Activated CD8-positive, alpha-beta memory T cell treated with anti-CD3 and anti-CD28 coated beads, Interleukin-2, amount 10 ng/mL, durations not matched to agents 7 days and 5 days (primary cell): ENCODE results near the gene AIRE. TPM values are rescaled to one million over a fixed set of nuclear protein-coding genes. Genes with fewer than 3 reads are reported as not detected.
"Not testable (repeated sequence)": the region's sequence is repeated elsewhere in the genome, so short reads cannot be mapped to it uniquely, and the experiment has no call there.

Experiments used
- ATAC-seq: fragments of 150-1000 bp; cut with Tn5 transposase; one replicate; pipeline ENCODE4 v1.10.0; 2021; ENCODE audit warnings: moderate library complexity
- CTCF ChIA-PET: fragments of 350-600 bp; sonication (Branson Sonifier 250); formaldehyde crosslinking; loops from one replicate; lab custom pipeline; 2021; ENCODE audit warnings: antibody characterized with exemption; lab: Charles Lee
- DNase-seq: peaks from one replicate; pipeline ENCODE4 v3.0.0-alpha.2; 2020
- H3K27ac Mint-ChIP-seq: one replicate; pipeline ENCODE4 v1.8.0; 2021; ENCODE audit warnings: mild to moderate bottlenecking, mixed read lengths
- H3K27me3 Mint-ChIP-seq: one replicate; pipeline ENCODE4 v1.8.0; 2021; ENCODE audit warnings: mixed read lengths
- H3K36me3 Mint-ChIP-seq: one replicate; pipeline ENCODE4 v1.8.0; 2021; ENCODE audit warnings: mild to moderate bottlenecking, mixed read lengths
- H3K4me1 Mint-ChIP-seq: one replicate; pipeline ENCODE4 v1.8.0; 2021; ENCODE audit warnings: mixed read lengths
- H3K4me3 Mint-ChIP-seq: one replicate; pipeline ENCODE4 v1.8.0; 2021; ENCODE audit warnings: mild to moderate bottlenecking, moderate library complexity, mixed read lengths
- H3K9me3 Mint-ChIP-seq: one replicate; pipeline ENCODE4 v1.8.0; 2022; ENCODE audit warnings: low read depth, mixed read lengths
- total RNA-seq, 2 experiments: library from RNA; stranded (reverse); gene quantifications; one replicate each; pipeline ENCODE4 v1.2.3, GENCODE V29; 2021

AIRE gene
- total RNA-seq, 2 experiments from 2014 or later: 0.06 to 0.33 TPM

DNA sequence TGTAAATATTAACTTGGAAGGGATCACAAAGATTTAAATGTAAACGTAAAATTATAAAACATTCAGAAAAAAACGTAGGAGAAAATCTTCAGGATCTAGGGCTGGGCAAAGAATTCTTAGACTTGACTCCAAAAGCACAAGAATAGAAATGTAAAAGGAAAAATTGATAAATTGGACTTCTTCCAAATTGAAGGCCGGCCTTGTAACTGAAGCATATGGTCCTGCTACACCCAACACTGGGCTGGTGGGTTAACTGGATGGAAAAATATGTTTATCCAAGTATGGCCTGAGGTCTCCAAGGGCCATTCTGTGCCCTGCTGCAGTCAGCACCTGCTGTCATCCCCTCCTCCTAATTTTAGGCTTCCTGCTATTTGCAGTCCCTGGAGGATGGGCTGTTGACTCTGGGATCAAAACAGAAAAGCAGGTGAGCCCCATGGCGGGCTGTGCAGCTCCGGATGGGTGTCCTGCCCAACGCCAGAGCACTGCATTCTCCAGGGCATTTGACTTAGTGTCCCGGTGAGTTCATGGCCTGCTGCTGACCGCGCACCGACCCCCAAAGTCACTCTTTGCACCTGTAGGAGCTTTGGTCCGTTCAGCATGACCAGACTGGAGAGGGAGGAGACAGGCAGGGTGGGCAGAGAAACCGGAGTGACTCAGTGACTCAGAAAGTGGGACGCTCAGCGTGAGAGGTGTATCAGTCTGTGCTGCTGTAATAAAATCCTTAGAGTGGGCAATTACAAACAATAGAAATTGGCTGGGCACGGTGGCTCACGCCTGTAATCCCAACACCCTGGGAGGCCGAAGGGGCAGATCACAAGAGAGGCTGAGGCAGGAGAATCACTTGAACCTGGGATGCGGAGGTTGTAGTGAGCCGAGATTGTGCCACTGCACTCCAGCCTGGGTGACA is 6.1 kb upstream of the AIRE start:
- CTCF ChIA-PET: no interaction called here
- peaks cover 14% of the 10 kb centered on the region for H3K27me3 Mint-ChIP-seq
- ATAC-seq (no peak), DNase-seq (no peak)
- no peaks in the 10 kb centered on the region for H3K36me3 Mint-ChIP-seq
- H3K4me3 Mint-ChIP-seq: no peak overlapping the region
- no peaks in the 10 kb centered on the region for H3K9me3 Mint-ChIP-seq
- no peak overlapping the region for H3K27ac Mint-ChIP-seq
- H3K4me1 Mint-ChIP-seq: no peaks in the 10 kb centered on the region

DNA sequence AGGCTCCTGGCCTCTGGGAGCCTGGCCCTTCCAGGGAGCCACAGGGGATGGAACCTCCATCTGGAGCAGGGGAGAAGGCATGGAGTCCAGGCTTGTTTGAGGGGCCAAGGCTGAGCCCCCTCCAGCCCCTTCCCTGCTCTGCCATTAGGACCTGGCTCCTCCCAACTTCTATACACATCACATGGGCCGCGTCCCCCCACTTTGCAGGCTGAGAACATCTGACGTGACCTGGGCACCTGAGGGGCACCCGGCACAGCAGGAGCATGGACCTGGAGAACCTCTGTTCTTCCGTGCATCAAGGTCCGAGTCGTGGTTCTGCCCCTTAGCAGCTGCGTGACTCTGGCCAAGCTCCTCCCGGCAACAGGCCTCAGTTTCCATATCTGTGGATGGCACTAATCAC is 3.9 kb upstream of the AIRE start:
- ATAC-seq: no peak
- no peaks in the 10 kb centered on the region for H3K9me3 Mint-ChIP-seq
- CTCF ChIA-PET: no interaction called here

GRCh38 chr21:44282370-44282769 is 3.3 kb upstream of the AIRE start:
- no peaks in the 10 kb centered on the region for H3K27me3 Mint-ChIP-seq
- H3K27ac Mint-ChIP-seq: no peak overlapping the region
- H3K9me3 Mint-ChIP-seq: no peaks in the 10 kb centered on the region
- CTCF ChIA-PET: no interaction called here
- no peaks in the 10 kb centered on the region for H3K4me1 Mint-ChIP-seq
- ATAC-seq (no peak), DNase-seq (no peak)
- no peaks in the 10 kb centered on the region for H3K36me3 Mint-ChIP-seq
- H3K4me3 Mint-ChIP-seq: no peak overlapping the region

More for the DNA sequence above, 3.9 kb upstream of the AIRE start:
- no peak overlapping the region for H3K4me3 Mint-ChIP-seq
- no peak overlapping the region for H3K27ac Mint-ChIP-seq
- H3K27me3 Mint-ChIP-seq: peaks cover 3% of the 10 kb centered on the region
- no peaks in the 10 kb centered on the region for H3K36me3 Mint-ChIP-seq
- H3K4me1 Mint-ChIP-seq: no peaks in the 10 kb centered on the region
- no peak for DNase-seq

DNA sequence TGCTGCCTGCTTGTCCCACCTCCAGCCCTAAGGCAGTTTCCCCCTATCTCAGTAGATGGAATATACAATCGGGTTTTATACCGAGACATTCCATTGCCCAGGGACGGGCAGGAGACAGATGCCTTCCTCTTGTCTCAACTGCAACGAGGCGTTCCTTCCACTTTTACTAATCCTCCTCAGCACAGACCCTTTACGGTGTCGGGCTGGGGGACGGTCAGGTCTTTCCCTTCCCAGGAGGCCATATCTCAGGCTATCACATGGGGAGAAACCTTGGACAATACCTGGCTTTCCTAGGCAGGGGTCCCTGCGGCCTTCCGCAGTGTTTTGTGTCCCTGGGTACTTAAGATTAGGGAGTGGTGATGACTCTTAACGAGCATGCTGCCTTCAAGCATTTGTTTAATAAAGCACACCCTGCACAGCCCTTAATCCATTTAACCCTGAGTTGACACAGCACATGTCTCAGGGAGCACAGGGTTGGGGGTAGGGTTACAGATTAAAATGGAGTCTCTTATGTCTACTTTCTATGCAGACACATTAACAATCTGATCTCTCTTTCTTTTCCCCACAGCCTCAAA is 2.4 kb upstream of the AIRE start:
- H3K27me3 Mint-ChIP-seq, H3K4me3 Mint-ChIP-seq, ATAC-seq, H3K4me1 Mint-ChIP-seq, H3K27ac Mint-ChIP-seq, H3K9me3 Mint-ChIP-seq, DNase-seq, CTCF ChIA-PET, H3K36me3 Mint-ChIP-seq: not testable (repeated sequence)

DNA sequence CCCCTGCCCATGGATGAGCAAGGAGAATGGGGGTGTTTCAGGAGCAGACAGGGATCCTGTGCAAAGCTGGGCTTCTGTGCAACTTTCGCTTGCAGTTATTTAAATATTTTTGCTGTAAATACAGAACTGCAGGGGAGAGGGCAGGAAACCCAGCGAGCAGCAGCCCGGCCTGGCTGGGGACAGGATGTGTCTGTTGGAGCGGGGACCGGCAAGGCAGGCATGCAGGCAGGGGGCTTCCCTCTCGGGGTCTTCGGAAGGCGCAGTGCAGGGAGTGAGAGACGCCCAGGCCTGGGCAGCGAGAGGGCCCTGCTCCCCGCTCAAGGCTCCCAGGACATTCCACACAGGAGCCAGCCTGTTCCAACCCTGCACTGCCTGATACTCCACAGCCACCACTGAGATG is 1.7 kb upstream of the AIRE start:
- Mint-ChIP-seq H3K27ac (no peak overlapping the region), H3K36me3 (no peaks in the 10 kb centered on the region), H3K4me3 (no peak overlapping the region), H3K27me3 (no peaks in the 10 kb centered on the region), H3K4me1 (no peaks in the 10 kb centered on the region), H3K9me3 (no peaks in the 10 kb centered on the region)
- no peak for DNase-seq
- ATAC-seq: no peak
- CTCF ChIA-PET: no interaction called here

DNA sequence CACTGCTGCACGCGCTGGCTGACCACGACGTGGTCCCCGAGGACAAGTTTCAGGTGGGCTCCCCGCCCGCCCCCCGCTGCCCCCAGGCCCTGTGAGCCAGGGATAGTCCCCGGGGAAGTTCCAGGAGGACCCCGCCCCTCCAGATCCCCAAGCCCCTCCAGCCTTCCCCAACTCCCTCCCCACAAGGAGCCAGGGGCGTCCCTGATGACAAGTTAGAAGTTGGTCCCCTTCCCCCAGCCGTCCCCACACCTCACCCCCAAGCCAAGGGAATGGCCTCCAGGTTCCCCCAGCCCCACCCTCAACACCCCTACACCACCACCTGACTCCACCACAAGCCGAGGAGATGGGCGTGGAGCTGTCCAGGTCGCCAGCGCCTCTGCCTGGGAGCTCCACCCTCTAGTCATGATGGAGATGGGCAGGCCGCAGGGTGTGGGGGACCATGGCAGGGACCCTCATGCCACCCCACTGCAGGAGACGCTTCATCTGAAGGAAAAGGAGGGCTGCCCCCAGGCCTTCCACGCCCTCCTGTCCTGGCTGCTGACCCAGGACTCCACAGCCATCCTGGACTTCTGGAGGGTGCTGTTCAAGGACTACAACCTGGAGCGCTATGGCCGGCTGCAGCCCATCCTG is 525 bp downstream of the AIRE start:
- no peak overlapping the region for H3K4me3 Mint-ChIP-seq

DNA sequence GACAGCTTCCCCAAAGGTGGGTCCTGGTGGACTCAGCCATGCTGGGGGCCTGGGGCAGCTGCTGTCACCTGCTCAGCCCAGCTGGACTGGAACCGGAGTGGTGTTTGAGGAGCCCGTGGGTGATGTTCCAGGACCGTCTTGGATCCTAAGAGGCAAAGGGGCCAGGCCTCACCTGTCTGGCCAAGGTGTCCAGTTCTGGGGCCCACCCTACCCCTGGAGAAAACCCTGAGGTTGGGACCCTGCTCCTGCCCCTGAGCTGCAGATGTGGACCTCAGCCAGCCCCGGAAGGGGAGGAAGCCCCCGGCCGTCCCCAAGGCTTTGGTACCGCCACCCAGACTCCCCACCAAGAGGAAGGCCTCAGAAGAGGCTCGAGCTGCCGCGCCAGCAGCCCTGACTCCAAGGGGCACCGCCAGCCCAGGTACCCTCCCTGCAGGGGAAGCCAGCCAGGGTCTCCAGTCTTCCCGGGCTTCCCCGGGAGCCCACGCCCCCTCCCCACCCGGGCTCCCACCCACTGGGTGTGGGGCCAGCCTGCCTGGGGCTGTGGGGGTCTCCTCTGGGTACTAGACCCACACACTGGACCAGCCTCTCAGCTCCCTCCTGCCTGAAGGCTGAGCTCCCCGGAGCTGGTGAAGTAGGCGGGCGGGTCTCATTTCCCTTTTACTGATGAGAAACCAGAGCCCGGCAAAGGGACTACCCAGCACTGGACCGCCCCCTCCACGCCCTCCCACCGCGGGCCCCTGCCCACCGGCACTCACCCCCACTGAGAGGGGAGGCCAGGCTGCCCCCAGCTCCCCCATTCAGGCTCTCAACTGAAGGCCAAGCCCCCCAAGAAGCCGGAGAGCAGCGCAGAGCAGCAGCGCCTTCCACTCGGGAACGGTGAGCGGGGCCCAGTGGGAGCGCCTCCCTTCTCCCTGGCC is 1.3 kb downstream of the AIRE start:
- no peaks in the 10 kb centered on the region for H3K4me1 Mint-ChIP-seq
- CTCF ChIA-PET: interaction anchor here (1.0 kb wide), 1 partner anchor 32 kb away, joined by 4 read pairs; no protein-coding TSS in a partner anchor
- no peak for ATAC-seq
- H3K4me3 Mint-ChIP-seq: no peak overlapping the region
- H3K27me3 Mint-ChIP-seq: no peaks in the 10 kb centered on the region
- no peak overlapping the region for H3K27ac Mint-ChIP-seq
- DNase-seq: no peak
- no peaks in the 10 kb centered on the region for H3K36me3 Mint-ChIP-seq
- H3K9me3 Mint-ChIP-seq: no peaks in the 10 kb centered on the region

More for the DNA sequence above, 525 bp downstream of the AIRE start:
- ATAC-seq: no peak
- Mint-ChIP-seq H3K27me3 (no peaks in the 10 kb centered on the region), H3K36me3 (no peaks in the 10 kb centered on the region), H3K9me3 (no peaks in the 10 kb centered on the region), H3K4me1 (no peaks in the 10 kb centered on the region), H3K27ac (no peak overlapping the region)
- no peak for DNase-seq
- CTCF ChIA-PET: no interaction called here

DNA sequence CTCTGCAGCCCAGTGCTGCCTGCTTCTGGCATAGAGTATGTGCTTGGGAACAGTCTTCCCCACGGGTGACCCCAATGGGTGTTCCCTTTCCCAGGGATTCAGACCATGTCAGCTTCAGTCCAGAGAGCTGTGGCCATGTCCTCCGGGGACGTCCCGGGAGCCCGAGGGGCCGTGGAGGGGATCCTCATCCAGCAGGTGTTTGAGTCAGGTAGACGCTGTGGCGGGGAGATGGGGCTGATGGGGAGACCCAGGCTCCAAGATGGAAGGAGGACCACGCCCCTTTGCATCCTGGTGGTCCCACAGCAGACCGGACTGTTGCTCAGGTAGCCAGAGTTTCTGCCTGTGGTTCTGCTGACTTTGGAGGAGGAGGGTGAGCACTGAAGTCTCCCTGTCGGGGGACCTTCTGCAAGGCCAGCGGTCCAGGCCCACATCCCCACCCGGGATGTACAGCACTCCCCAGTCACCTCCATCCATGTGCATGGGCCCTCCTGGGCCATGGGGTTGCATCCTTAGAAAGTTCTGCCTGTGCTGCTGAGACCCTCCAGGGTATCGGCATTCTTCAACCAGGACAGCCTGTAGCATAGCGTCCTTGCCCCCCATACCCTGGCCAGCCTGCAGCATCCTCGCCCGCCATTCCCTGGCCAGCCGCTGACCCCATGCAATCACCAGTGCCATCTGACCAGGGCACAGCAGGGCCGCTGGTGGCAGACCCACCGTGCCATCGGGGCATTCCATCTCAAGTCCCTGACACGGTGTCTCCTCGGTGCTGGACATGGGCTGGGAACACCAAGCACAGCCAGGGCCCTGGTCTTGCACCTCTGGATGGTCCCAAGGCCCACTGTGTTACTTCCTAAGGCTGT is 2.8 kb downstream of the AIRE start:
- DNase-seq (no peak), ATAC-seq (no peak)
- no peak overlapping the region for H3K27ac Mint-ChIP-seq
- H3K4me3 Mint-ChIP-seq: no peak overlapping the region
- H3K9me3 Mint-ChIP-seq: no peaks in the 10 kb centered on the region
- no peaks in the 10 kb centered on the region for H3K4me1 Mint-ChIP-seq
- no peaks in the 10 kb centered on the region for H3K36me3 Mint-ChIP-seq
- CTCF ChIA-PET: interaction anchor here (0.7 kb wide), 1 partner anchor 9 kb away, joined by 3 read pairs; no protein-coding TSS in a partner anchor
- H3K27me3 Mint-ChIP-seq: no peaks in the 10 kb centered on the region

- Mint-ChIP-seq H3K4me1 (no peaks in the 10 kb centered on the region), H3K36me3 (no peaks in the 10 kb centered on the region), H3K27ac (no peak overlapping the region), H3K9me3 (no peaks in the 10 kb centered on the region), H3K27me3 (no peaks in the 10 kb centered on the region), H3K4me3 (no peak overlapping the region)
- DNase-seq: no peak
- ATAC-seq: no peak
- CTCF ChIA-PET: no interaction called here
Measured at GRCh38 chr21:44289381-44290010, 3.8 kb downstream of the AIRE start.

- H3K27me3 Mint-ChIP-seq: no peaks in the 10 kb centered on the region
- ATAC-seq (no peak), DNase-seq (no peak)
- H3K4me1 Mint-ChIP-seq: no peaks in the 10 kb centered on the region
- H3K36me3 Mint-ChIP-seq: no peaks in the 10 kb centered on the region
- H3K27ac Mint-ChIP-seq: no peak overlapping the region
- CTCF ChIA-PET: no interaction called here
- H3K9me3 Mint-ChIP-seq: no peaks in the 10 kb centered on the region
- H3K4me3 Mint-ChIP-seq: no peak overlapping the region
Measured at GRCh38 chr21:44290327-44291077, 4.8 kb downstream of the AIRE start.

DNA sequence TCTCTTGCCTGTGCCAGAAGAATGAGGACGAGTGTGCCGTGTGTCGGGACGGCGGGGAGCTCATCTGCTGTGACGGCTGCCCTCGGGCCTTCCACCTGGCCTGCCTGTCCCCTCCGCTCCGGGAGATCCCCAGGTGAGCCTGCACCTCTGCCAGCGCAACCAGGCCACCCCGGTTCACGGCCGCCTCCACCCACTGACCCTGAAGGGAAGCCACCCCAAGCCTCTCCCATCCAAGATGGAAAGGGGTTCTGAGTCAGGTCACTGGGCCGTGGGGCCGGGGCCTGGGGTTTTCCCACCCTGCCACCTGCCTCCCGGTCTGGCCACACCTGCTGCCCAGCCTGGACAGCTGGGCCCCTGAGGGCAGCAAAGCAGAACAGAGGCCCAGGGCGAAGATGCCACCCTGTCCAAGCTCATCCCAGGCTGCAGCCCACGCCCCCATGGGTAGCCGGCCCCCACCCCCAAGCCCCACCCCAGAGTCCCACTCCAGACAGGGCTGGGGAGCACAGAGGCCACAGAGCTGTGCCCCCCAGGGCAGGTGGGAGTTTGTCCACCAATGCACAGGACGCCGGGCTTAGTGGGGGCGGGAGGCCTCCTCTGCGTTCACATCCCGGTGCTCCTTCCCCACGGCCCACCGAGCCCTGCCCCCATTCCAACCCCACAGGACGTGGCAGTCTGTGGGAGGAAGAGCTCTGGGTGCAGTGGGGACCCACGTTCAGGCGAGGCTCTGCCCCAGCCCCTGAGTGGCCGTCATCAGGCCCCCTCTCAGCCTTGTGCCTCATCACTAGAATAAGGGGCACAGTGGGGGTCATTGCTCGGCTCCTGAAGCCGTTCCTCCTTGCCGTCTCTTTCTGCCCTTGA is 5.6 kb downstream of the AIRE start:
- CTCF ChIA-PET: interaction anchor here (0.9 kb wide), 1 partner anchor 10 kb away, joined by 3 read pairs; no protein-coding TSS in a partner anchor
- ATAC-seq: no peak

More for the DNA sequence above, 5.6 kb downstream of the AIRE start:
- Mint-ChIP-seq H3K36me3 (no peaks in the 10 kb centered on the region), H3K27me3 (no peaks in the 10 kb centered on the region), H3K9me3 (no peaks in the 10 kb centered on the region), H3K4me3 (no peak overlapping the region), H3K27ac (no peak overlapping the region), H3K4me1 (no peaks in the 10 kb centered on the region)
- no peak for DNase-seq
